Activated CD8-positive, alpha-beta memory T cell treated with anti-CD3 and anti-CD28 coated beads, Interleukin-2, amount 50 U/mL, for 48 hours (primary cell): ENCODE measurements around the gene CNTNAP2.

Source experiments
- DNase-seq: peaks from one replicate; pipeline ENCODE4 v3.0.0-alpha.2; 2020

CNTNAP2 gene

GRCh38 chr7:146443102-146443501 lies 326.5 kb downstream of the CNTNAP2 start:
- no peak for DNase-seq

GRCh38 chr7:146449625-146450024 lies 333.0 kb downstream of the CNTNAP2 start:
- DNase-seq: no peak

- DNase-seq: no peak
Observed at GRCh38 chr7:146455091-146455655, 338.6 kb downstream of the CNTNAP2 start.

- DNase-seq: no peak
Observed at GRCh38 chr7:146479040-146479439, 362.4 kb downstream of the CNTNAP2 start.

GRCh38 chr7:146486519-146486918 lies 369.9 kb downstream of the CNTNAP2 start:
- no peak for DNase-seq

- DNase-seq: no peak
Observed at GRCh38 chr7:146492017-146492416, 375.4 kb downstream of the CNTNAP2 start.

DNA sequence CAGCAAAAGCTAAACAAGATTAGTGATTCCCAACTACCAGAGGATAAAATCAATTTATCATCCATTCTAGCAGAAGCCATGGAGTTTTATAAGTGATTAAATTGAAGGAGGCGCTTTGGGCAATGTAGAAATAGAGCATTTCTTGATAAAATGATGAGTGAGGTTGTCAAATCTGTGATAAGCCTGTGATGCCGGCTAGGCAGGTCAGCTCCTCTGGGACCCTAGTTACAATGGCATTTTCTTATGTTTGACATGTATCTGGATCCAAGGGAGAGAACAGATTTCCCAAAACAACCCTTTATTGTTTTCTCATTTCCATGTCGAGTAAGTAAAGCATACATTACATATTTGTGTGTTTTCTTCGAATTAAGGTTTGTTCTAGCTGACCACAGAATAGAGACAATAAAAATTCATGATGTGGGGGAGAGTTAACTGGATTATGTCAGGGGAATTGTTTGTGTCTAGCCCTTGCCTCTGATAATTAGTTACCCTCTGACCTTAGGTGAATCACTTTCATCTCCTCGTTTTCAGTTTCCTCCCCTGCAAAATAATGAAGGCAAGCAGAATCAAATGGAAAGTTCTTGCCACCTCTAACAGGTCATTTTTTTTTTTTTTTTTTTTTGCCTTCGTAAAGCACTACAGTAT lies 378.5 kb downstream of the CNTNAP2 start:
- no peak for DNase-seq

- DNase-seq: no peak
Observed at GRCh38 chr7:146496657-146497056, 380.1 kb downstream of the CNTNAP2 start.

- no peak for DNase-seq
Observed at GRCh38 chr7:146499970-146500369, 383.4 kb downstream of the CNTNAP2 start.

DNA sequence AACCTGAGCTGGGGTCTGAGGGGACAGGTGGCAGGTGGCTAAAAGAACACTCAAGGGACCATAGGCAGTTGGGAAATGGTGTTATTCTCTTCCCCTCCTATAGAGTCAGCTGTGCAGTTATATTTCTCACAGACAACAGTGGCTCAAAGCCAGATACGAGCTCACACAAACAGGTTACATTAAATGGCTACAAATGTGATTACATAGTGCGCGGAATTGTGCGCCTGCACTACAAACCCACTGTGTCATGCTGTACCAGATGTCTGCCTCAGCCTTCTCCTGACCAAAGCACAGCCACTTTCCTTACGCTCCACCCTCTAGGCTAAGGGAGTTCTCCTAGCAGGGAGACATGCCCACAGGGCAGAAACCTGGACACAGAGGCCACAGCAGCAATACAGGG lies 387.2 kb downstream of the CNTNAP2 start:
- DNase-seq: no peak

DNA sequence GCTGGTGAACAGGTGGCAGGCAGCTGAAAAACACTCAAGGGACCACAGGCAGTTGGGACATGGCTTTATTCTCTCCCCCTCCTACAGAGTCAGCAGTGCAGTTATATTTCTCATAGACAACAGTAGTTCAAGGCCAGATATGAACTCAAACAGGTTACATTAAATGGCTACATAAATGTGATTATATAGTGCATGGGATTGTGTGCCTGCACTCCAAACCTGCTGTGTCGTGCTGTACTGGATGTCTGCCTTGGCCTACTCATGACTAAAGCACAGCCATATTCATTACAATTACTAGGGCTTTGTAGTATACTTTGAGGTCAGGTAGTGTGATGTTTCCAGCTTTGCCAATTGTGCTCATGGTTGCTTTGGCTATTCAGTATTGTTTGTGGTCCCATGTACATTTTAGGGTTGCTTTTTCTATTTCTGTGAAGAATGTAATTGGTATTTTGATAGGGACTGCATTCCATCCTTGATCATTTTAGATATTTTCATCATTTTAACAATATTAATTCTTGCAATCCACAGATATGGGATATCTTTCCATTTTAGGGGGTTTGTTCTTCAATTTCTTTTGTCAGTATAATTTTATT lies 393.6 kb downstream of the CNTNAP2 start:
- DNase-seq: no peak

GRCh38 chr7:146514304-146514703 lies 397.7 kb downstream of the CNTNAP2 start:
- no peak for DNase-seq

DNA sequence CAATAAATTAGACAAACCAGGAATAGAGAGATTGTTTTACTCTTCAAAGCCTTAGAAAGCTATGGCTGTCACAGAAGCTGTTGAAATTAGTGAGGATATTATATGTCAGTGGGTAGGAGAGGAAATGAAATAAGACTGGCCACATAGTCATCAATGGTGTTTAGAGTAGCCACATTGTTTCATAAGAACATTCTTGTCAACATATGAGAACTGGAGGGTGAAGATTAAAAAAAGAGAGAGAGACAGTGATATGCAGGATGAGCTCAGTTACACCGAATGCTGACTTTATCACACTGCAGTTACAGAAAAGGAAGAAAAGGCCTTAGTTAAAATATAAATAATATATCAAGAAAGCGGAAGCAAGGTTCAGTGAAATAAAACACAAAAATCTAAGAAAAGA lies 412.0 kb downstream of the CNTNAP2 start:
- no peak for DNase-seq

DNA sequence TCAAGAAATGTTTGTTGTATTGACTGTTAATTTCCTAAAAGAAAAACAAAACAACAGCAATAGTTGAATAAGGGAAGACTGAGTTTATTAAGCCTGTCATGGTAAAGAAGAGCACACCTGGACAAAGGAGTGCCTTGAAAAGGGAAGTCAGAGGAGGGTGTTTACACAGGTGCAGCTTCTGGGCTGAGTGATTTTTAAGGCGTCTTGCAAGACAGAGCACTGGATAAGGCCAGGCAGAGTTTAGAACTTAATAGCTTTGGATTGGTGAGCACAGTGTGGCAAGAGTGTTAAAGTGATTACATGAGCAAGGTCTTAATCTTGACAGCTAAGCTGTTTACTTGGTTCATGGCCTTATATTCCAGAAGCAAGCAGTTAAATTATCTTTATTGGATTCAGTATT lies 423.2 kb downstream of the CNTNAP2 start:
- no peak for DNase-seq

GRCh38 chr7:146542101-146542500 lies 425.5 kb downstream of the CNTNAP2 start:
- DNase-seq: no peak

DNA sequence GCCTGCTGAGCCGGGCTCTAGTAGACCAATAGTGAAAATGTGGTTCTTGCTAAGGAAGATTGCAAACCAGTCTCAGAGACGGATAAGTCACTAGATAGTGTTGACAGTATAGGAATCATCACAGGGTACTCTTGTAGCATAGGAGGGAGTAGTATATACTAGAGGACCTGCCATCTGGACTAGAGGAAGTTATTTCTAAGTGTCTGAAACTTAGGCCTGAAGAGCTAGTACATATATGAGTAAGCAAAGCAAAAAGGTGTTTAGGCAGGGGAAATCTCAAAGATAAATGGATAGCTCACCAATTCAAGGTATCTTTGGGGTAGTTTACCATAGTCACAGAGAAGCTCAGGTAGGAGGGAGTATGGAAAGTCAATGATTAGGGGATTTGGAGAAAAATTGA lies 428.1 kb downstream of the CNTNAP2 start:
- DNase-seq: no peak

DNA sequence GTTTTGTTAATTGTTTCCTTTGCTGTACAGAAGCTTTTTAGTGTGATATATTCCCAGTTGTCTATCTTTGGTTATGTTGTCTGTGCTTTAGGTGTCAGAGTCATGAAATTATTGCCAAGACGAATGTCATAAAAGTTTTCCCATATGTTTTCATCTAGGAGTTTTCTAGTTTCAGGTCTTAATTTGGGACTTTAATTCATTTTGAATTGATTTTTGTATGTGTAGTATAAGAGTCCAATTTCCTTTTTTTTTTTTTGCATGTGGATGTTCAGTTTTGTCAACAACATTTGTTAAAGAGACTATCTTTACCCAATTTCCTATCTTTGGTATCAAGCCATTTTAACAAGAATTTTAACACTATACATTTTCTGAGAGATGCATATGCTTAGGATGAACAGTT lies 432.2 kb downstream of the CNTNAP2 start:
- no peak for DNase-seq

DNA sequence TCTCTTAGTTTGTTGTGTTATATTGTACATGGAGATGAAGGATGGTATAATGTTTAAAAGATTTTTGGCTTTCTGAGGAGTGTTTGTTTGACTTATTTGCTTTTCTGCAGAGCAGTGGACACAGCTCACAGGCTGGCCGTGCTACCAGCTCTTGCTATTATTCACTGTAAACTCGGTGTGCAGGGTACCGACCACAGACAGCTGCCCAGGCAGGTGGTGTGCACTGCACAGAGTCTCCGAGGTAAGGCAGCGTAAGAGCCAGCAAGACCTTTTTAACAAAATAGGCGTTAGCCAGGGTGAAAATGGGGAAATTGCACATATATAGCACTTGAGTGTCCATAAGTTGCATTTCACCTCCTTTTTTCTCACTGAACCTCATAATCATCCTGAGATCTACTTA lies 438.0 kb downstream of the CNTNAP2 start:
- no peak for DNase-seq

DNA sequence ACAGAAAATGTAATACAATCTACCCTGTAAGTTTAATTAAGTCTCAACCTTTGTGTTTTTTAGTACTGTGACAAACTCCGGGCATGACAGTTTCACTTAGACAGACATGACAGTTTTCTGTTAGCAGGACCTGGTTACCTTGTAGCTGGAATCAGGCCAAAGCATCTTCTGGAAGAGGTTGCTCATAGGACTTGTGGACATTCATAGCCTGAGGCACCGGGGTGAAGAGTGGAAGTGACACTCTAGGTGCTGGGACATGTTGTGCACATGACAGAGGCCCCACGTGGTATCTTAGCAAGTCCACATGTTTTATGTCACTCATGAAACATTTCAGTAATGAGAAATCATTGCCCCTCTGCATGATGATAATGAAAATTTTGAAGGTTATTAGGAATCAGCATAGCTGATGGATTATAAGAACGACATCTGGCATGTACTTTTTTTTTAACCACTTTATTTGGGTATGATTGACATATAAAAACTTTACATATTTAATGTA lies 441.4 kb downstream of the CNTNAP2 start:
- DNase-seq: no peak

DNA sequence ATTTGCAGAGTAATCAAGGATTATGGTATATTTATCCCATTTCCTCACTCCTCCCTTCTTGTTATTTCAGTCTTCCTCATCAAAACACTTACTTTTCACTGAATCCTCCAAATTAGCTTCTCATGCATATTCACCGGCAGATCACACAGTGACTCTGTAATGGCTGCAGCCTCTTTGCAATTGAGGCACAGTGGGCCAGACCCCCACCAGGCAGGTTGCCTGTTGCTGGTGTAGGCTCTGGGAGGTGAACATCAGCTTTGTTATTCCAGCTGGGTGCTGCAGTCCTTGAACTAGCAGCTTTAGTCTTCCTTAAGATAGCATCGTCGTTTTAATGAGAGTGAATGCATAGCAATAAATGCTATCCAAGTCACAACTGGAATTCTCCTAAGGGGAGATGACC lies 449.3 kb downstream of the CNTNAP2 start:
- no peak for DNase-seq

- no peak for DNase-seq
Observed at GRCh38 chr7:146575903-146576302, 459.3 kb downstream of the CNTNAP2 start.

DNA sequence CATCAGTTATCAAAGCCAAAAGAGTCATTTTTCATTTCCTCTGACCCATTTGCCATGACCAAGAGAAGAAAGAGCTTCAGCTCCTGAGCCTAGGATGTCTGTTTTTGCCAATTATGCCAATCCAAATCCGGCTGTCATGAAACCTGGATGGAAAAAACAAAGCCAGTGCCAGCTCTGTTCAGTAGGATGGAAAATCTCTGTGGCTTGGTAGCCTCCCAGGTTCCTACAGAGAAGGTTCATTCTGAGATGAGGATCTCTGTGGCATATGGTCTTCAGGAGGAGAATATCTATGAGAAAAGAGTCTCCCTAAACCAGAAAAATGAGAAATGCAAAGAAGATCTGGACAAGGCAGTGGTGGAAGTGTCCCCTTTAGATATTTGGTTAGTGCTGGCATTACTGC lies 475.4 kb downstream of the CNTNAP2 start:
- no peak for DNase-seq

DNA sequence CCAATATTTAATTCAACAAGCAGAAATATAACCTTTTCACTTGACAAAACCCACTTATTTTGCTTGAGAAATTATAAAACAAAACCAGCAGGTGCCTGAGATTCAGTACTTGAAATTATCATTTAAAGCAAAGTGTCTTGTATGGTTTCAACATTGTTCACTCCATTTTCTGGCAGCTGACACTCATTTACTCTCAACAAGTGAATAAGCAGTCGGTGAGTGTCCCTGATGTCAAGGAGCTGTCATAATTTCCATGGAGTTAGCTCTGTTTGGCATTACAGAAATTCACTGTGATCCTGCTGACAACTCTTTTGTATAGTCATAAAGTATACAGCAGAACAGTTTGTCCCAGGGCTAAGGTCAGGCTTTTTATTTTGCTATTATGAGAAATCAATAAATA lies 490.0 kb downstream of the CNTNAP2 start:
- no peak for DNase-seq

DNA sequence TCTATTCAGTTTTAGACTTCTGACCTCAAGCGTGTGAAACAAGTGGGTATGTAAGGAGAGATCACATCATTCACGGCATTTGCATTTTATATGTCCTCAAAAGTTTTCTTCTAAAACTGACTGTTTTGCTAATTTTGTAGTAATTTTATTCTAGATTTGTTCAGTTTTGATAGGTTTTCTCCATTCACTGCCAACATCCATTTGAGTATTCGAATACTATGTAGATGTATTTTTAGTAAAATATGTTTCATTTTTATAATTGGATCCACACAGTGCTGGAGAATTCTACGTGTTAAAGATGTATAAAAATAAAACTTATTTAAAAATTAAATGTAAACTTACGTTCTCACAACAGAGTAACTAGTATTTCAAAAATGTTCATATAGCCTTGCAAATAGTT lies 503.0 kb downstream of the CNTNAP2 start:
- DNase-seq: no peak

DNA sequence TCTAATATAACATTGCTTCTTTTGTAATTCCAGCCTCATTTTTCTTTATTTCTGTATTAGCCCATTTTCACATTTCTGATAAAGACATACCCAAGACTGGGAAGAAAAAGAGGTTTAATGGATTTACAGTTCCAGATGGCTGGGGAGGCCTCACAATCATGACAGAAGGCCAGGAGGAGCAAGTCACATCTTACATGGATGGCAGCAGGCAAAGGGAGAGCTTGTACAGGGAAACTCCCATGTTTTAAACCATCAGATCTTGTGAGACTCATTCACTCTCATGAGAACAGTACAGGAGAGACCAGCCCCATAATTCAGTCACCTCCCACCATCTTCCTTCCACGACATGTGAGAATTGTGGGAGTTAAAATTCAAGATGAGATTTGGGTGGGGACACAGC lies 510.3 kb downstream of the CNTNAP2 start:
- DNase-seq: no peak
